OCI-LY7 (cell line): Measurements from ENCODE around the gene PARN.

Experiments
- EZH2phosphoT487 ChIP-seq: fragments of 200-600 bp; sonication (generic); IDR thresholded peaks from 2 replicates; pipeline ENCODE4 v1.6.1; 2018; ENCODE audit warnings: low read depth, borderline replicate concordance, mild to moderate bottlenecking, mixed run types, antibody characterized with exemption, low read length, moderate library complexity, mixed read lengths
- TF ChIP-seq, protein P1 (sequence below): fragments of 200-600 bp; sonication (generic); conservative IDR thresholded peaks from 2 replicates; pipeline ENCODE4 v1.5.1; 2014; ENCODE audit warnings: mild to moderate bottlenecking, antibody characterized with exemption, low read length, moderate library complexity, mixed read lengths

DNA sequence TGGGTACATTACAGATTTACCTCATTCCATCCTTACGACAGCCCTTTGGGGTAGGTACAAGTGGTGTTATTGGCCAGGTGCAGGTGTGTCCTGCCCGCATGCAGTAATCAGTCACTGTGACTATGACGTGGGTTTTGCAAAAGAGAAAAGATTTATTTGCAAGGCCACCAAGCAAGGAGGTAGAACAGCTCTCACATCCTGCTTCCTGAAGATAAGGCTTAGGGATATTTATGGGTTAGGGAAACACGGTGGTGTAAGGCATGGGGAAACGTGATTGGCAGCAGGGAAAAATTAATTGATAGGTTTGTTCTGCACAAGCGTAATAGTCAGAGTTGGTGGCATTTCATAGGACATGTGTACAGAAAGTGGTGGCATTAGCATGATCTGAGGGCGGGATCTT, 214.8 kb downstream of the PARN start:
- TF ChIP-seq, protein P1, sequence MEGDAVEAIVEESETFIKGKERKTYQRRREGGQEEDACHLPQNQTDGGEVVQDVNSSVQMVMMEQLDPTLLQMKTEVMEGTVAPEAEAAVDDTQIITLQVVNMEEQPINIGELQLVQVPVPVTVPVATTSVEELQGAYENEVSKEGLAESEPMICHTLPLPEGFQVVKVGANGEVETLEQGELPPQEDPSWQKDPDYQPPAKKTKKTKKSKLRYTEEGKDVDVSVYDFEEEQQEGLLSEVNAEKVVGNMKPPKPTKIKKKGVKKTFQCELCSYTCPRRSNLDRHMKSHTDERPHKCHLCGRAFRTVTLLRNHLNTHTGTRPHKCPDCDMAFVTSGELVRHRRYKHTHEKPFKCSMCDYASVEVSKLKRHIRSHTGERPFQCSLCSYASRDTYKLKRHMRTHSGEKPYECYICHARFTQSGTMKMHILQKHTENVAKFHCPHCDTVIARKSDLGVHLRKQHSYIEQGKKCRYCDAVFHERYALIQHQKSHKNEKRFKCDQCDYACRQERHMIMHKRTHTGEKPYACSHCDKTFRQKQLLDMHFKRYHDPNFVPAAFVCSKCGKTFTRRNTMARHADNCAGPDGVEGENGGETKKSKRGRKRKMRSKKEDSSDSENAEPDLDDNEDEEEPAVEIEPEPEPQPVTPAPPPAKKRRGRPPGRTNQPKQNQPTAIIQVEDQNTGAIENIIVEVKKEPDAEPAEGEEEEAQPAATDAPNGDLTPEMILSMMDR = no peak
- no peak for TF ChIP-seq EZH2phosphoT487
